Posterior cingulate gyrus (tissue), 11 donors: Measurements from ENCODE around the gene TYR.
A peak's percentile ranks its signal among the peaks of the same experiment; 100 is the strongest.
"Not testable (repeated sequence)": the region's sequence is repeated elsewhere in the genome, so short reads cannot be mapped to it uniquely, and the experiment has no call there.

Experiments used
- DNase-seq, 10 donors: peaks; one replicate each; pipeline versions ENCODE4 v3.0.0 to v3.0.0-alpha.2; 2020 to 2021; ENCODE audit warnings: mixed read lengths in 3 of 10
- intact Hi-C: fragments of 100-400 bp; cut with DNase I; formaldehyde crosslinking; loops from one replicate; pipeline ENCODE4 v1.15.1; 2023

Gene TYR

GRCh38 chr11:89177691-89178231 is at the start of gene TYR:
TYR (plus strand) TSS chr11:89177875; CDS start chr11:89177954, 79 bp downstream.
- peak in 1 of 10 donors; percentile 58 for DNase-seq
- intact Hi-C loops, result no loop called here

- intact Hi-C loops, result no loop called here
- DNase-seq, result no peak
These were observed 41.1 kb upstream of the TYR start for GRCh38 chr11:89136606-89137005.

- DNase-seq, result no peak
- intact Hi-C loops, result no loop called here
These were observed 30.4 kb upstream of the TYR start for GRCh38 chr11:89147229-89147628.

- intact Hi-C loops, result no loop called here
- DNase-seq, result no peak
These were observed 17.7 kb upstream of the TYR start for GRCh38 chr11:89159974-89160373.

- intact Hi-C loops, result no loop called here
- DNase-seq, result no peak
These were observed 15.7 kb upstream of the TYR start for GRCh38 chr11:89161949-89162348.

- no peak for DNase-seq
- intact Hi-C loops, result no loop called here
These were observed 14.0 kb upstream of the TYR start for GRCh38 chr11:89163686-89164085.

GRCh38 chr11:89168396-89168795 is 9.3 kb upstream of the TYR start:
- no peak for DNase-seq

GRCh38 chr11:89175796-89176195 is 1.9 kb upstream of the TYR start:
- DNase-seq, result no peak
- intact Hi-C loops, result no loop called here

More at GRCh38 chr11:89168396-89168795, 9.3 kb upstream of the TYR start:
- intact Hi-C loops, result no loop called here

GRCh38 chr11:89176938-89177337 is 737 bp upstream of the TYR start:
- no peak for DNase-seq

GRCh38 chr11:89181111-89181510 is 3.4 kb downstream of the TYR start:
- no peak for DNase-seq
- intact Hi-C loops, result no loop called here

More at GRCh38 chr11:89176938-89177337, 737 bp upstream of the TYR start:
- intact Hi-C loops, result no loop called here

- DNase-seq, result no peak
- intact Hi-C loops, result no loop called here
These were observed 5.3 kb downstream of the TYR start for GRCh38 chr11:89182773-89183518.

GRCh38 chr11:89184021-89184420 is 6.3 kb downstream of the TYR start:
- no peak for DNase-seq
- intact Hi-C loops, result no loop called here

- intact Hi-C loops, result no loop called here
- no peak for DNase-seq
These were observed 12.1 kb downstream of the TYR start for GRCh38 chr11:89189776-89190175.

GRCh38 chr11:89201138-89201537 is 23.5 kb downstream of the TYR start:
- no peak for DNase-seq
- intact Hi-C loops, result no loop called here

GRCh38 chr11:89203814-89204213 is 26.1 kb downstream of the TYR start:
- intact Hi-C loops, result no loop called here
- DNase-seq, result no peak

- DNase-seq, result no peak
- intact Hi-C loops, result no loop called here
These were observed 27.7 kb downstream of the TYR start for GRCh38 chr11:89205378-89205777.

- intact Hi-C loops, result no loop called here
- DNase-seq, result no peak
These were observed 43.1 kb downstream of the TYR start for GRCh38 chr11:89220684-89221339.

- intact Hi-C loops, result no loop called here
These were observed 57.4 kb downstream of the TYR start for GRCh38 chr11:89235083-89235482.

GRCh38 chr11:89235976-89236375 is 58.3 kb downstream of the TYR start:
- DNase-seq, result no peak

More at GRCh38 chr11:89235083-89235482, 57.4 kb downstream of the TYR start:
- DNase-seq, result no peak

GRCh38 chr11:89247007-89247406 is 69.3 kb downstream of the TYR start:
- DNase-seq, intact Hi-C loops: not testable (repeated sequence)

More at GRCh38 chr11:89235976-89236375, 58.3 kb downstream of the TYR start:
- intact Hi-C loops, result no loop called here

- intact Hi-C loops, result no loop called here
- DNase-seq, result no peak
These were observed 71.5 kb downstream of the TYR start for GRCh38 chr11:89249196-89249595.

- intact Hi-C loops, DNase-seq: not testable (repeated sequence)
These were observed 83.8 kb downstream of the TYR start for GRCh38 chr11:89261483-89261882.
